Skeletal muscle satellite cell (primary cell): ENCODE data around the gene ZNF775.

Experiments used
- H3K27me3 ChIP-seq: 2 replicates; pipeline ENCODE4 v1.7.0; 2013; ENCODE audit warnings: low read length; ENCODE audit not compliant: control insufficient read depth, insufficient read depth
- H3K36me3 ChIP-seq: 2 replicates; pipeline ENCODE4 v1.7.0; 2013; ENCODE audit warnings: mild to moderate bottlenecking, control low read depth, low read length; ENCODE audit not compliant: insufficient read depth
- H3K4me1 ChIP-seq: 2 replicates; pipeline ENCODE4 v1.7.0; 2013; ENCODE audit warnings: low read length; ENCODE audit not compliant: control insufficient read depth, insufficient read depth
- H3K4me2 ChIP-seq: 2 replicates; pipeline ENCODE4 v1.7.0; 2013; ENCODE audit warnings: mild to moderate bottlenecking, low read length
- H3K4me3 ChIP-seq: 2 replicates; pipeline ENCODE4 v1.7.0; 2013; ENCODE audit warnings: low read length
- H3K9ac ChIP-seq: 2 replicates; pipeline ENCODE4 v1.7.0; 2013; ENCODE audit warnings: mild to moderate bottlenecking, low read depth, low read length, moderate library complexity
- H3K9me3 ChIP-seq: replicated peaks from 2 replicates; pipeline ENCODE4 v1.7.0; 2013; ENCODE audit warnings: mild to moderate bottlenecking, control low read depth, low read length

The ZNF775 gene

DNA sequence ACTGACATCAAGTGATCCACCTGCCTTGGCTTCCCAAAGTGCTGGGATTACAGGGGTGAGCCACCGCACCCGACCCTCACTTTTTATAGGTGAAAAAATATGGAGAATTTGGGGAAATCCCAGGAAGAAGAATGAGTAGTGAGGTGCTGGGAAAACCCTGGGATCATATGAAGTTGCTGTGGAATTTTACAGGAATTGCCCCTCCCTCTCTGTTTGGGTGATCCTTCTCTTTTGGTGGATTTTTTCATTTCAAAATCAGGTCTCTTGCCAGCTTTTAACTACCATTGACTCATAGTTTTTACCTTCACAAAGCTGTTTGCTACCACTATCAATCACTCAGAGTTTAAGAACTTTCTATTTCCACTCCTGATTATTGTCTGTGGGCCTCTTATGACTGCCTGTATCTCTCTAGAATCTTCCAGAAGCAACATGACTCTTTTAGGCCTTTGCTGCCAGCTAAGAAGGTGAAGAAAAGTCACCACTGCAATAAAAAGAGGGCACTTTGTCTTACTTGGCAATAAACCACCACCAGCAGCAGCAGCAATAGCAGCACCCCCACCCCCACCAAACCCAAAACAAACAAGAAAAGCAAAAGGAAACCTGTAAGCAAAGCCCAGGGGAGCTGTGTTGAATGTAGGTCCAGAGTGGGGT, 67.3 kb downstream of the ZNF775 start:
- H3K9me3 ChIP-seq, result peaks cover 5% of the 10 kb centered on the region
- H3K4me2 ChIP-seq, result no peak overlapping the region
- H3K4me1 ChIP-seq, result no peaks in the 10 kb centered on the region
- no peaks in the 10 kb centered on the region for H3K36me3 ChIP-seq
- no peak overlapping the region for H3K4me3 ChIP-seq
- H3K27me3 ChIP-seq, result peaks cover 22% of the 10 kb centered on the region
- no peak overlapping the region for H3K9ac ChIP-seq
